IPS-NIHi7 (cell line): ENCODE measurements around the gene PCSK5.
"Not testable (repeated sequence)": the region's sequence is repeated elsewhere in the genome, so short reads cannot be mapped to it uniquely, and the experiment has no call there.

Experiments
- DNase-seq: peaks from one replicate; pipeline ENCODE4 v3.0.0; 2012; ENCODE audit warnings: mixed read lengths; ENCODE audit errors: extremely low spot score

PCSK5 gene

DNA sequence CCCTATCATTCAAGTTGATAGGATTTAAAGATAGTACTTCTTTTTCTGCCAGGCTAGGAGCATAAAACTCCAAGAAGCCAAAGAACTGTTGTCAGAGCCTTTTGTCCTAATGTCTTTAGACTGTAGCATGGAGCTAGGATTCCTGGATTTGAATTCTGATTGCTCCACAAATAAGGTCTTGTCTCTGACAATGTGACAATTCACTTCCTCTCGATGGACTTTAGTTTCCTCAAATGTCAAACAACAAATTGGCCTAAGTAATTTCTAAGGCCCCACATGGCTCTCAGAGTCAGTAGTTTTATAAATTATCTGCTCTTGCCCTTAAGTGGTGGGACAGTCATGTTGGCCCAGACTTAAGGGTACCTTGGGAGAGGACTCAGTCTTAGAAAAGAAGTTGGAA lies 467.1 kb downstream of the PCSK5 start:
- no peak for DNase-seq

DNA sequence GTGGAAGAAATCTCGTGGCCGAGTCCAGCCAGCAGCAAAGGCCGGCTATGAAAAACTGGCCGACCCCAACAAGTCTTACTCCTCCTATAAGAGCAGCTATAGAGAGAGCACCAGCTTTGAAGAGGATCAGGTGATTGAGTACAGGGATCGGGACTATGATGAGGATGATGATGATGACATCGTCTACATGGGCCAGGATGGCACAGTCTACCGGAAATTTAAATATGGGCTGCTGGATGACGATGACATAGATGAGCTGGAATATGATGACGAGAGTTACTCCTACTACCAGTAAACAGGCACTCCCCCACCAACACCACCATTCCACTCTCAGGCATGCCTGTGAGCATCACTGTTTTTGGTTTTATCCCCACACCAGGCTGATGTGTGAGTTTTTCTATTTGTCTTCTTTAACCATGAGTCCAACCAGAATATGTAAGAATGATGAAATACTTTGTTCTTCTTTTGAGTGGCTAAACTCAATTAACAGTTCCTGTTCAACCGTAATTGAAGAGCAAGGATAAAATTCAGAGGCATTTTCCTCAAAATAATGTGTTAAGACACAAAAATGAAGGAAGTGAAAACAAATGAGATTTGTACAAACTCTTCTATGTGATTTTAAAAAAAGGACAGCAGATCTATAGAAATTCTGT lies 468.3 kb downstream of the PCSK5 start:
- DNase-seq: no peak

DNA sequence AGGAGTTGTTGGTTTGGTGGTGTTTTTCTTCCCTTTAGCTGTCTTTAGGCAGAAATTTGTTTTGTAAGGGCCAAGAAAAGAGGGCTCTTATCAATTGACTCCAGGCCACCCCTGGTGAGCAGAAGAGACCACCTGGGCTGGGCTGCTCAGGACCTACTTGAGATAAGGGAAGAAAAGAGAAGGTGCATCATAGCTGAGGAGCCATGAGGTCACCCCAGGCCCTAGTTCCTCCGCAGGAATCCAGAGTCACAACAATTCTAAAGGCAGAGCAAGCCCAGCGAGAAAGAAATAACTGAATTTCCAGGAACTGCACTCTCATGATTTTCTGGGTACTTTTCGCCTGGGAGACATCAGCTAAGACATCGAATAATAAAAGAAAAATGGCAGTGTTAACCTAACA lies 468.9 kb downstream of the PCSK5 start:
- no peak for DNase-seq

DNA sequence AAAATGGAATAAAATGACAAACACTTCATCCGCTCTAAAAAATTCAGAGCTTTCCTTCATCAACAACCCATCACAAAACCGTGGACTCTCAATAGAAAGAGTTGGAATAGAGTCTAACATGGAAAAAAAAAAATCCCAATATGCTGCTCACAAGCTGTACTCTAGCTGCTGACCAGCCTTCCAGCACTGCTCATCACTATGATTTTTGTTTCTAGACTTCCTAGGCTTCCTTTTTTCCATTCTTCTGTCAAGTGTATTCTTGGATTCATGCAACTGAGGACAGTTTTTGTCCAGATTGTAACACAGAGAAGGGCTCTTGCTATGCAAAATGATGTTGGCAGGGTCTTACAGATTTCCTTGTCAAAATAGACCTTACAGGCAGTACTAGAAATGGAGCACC lies 469.3 kb downstream of the PCSK5 start:
- DNase-seq: no peak

DNA sequence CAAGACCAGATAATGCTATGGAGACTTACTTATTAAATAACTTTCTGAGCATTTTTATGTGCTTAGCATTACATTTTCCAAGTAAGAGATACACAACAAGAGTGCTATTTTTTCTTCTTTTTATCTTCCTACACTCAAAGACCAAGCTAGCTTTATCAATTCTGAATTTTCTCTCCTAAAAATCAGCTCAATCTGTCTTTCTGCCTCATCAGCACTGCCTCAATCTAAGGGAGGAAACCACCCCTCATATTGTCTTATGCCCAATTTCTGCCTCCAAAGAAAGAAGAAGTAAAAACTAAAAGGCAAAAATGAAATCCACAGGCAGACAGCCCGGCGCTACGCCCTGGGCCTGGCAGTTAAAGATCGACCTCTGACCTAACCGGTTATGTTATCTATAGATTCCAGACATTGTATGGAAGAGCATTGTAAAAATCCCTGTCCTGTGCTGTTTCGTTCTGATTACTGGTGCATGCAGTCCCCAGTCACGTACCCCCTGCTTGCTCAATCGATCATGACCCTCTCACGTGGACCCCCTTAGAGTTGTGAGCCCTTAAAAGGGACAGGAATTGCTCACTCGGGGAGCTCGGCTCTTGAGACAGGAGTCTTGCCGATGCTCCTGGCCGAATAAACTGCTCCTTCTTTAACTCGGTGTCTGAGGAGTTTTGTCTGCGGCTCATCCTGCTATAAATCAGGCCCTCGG lies 472.0 kb downstream of the PCSK5 start:
- DNase-seq: not testable (repeated sequence)

DNA sequence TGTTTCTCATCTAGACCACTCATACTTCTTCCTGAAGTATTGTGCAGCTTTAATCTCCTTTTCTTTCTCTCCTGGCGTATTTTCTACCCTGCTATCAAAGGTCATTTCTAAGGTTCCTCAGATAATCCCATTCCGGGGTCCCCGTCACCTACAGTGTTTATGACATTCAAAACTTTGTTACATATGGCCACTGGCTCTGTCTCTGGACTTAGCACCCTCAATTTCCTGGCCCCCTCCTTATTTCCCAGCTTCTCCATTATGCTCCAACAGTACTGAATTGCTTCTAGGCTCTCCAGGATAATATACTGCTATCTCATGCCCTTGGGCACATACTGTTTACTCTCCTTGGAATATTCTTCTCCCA lies 472.5 kb downstream of the PCSK5 start:
- no peak for DNase-seq

DNA sequence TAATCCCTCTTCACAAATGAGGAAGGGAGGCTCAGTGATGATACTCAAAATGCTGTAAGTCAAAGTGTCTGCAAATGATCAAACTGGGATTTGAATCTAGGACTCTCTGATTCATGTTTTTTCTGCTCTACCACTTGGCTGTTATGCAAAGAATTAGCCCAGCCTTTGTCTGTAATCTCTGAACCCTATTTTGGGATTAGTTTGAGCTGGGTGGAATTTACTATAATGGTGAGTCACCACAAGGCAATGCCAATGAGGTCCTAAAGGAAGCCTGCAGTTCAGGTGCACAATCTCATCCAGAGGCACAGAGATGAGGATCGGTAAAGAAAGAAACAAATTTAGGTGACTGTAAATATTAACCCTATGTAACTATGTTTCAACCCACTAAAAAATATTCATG lies 474.6 kb downstream of the PCSK5 start:
- peak; percentile 13 for DNase-seq

DNA sequence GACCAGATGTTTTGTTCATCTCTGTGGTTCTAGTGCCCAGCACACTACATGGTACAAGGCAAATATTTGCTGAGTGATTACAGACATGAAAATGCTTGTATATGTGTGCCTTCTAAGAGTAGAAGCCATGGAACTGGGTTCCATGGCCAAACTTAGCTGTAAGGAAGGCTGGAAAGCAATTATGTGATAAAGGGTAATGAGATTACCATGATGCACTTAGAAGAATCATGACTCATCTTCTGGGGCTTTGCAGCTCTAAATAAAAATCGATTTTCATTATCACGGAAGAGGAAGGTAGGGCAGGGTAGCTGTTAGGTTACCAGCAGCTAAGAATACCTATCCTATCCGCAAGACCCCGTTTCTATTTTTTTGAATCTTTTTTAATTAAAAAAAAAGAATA lies 475.8 kb downstream of the PCSK5 start:
- no peak for DNase-seq

DNA sequence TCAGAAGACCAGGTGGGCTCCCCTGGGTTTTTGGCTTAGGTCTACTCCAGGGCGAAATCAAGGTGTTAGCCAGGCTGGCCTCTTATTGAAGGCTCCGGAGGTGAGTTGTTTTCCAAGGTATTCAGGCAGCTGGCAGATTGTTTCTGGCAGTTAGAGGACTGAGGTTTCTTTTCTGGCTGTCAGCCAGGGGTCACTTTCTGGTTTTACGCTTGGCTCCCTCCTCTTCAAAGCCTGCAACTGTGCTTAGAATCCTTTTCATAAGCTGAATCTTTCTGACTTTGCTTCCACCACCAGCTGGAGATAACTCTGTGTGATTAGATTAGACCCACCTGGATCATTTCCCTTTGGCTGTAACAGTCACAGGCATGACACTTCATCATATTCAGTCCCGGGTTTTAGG lies 479.1 kb downstream of the PCSK5 start:
- no peak for DNase-seq

DNA sequence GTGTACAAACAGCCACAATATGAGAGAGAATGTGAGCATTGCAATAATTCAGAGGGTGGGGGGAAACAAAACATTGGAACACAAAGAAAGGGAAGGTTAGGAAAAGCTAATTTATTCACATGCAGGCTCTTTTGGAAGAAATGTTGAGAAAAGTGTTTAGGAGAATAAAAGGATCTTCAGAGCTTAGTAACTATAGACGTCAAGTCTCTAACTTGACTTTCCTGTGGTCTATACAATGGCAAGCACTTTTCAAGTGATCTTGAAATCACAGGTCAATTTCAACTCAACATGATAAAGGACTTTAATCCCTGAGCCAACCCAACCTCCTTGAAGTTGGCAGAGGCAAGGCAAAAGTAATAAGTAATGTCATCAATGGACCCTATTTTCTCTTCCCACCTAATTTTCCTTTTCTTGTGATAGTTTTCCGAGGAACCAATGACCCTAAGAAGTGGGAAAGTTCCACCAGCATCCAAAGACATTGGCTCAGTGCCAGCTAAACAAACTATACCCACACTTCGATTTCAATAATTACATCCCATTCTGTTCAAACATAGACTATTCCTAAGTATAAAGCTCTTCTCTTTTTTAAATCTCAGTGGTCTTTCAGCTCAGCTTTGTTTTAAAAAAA lies 480.0 kb downstream of the PCSK5 start:
- DNase-seq: no peak

DNA sequence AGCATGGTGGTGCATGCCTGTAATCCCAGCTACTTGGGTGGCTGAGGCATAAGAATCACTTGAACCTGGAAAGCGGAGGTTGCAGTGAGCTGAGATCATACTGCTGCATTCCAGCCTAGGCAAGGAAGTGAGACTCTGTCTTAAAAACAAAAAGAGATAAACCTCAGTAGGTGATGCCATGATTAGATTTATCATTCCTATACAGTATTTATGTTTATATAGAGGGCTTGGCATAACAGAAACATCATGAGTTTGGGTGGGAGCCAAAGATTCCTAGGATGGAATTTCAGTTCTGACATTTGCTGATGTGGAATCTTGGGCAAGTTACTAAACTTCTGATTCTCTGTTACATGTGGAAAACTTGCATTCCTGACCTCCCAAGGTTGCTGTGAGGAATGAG lies 481.4 kb downstream of the PCSK5 start:
- DNase-seq: no peak

DNA sequence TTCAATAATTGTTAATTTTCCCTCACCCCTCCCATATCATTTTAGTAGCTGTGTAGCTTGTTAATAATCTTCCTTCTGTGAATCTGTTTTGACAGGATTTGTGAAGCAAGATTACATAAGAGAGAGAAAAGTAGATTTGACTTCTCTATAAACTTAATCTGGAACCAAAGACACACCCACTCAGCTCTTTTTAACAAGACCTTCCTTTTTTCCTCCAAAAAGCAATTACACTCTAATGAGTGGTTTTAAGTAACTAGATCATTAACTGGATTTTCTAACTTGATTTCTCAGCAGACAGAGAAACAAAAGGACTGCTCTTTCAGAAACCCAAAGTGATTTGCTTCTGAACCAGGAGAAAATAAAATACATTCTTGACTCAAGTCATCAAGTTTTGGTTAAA lies 481.9 kb downstream of the PCSK5 start:
- DNase-seq: no peak

DNA sequence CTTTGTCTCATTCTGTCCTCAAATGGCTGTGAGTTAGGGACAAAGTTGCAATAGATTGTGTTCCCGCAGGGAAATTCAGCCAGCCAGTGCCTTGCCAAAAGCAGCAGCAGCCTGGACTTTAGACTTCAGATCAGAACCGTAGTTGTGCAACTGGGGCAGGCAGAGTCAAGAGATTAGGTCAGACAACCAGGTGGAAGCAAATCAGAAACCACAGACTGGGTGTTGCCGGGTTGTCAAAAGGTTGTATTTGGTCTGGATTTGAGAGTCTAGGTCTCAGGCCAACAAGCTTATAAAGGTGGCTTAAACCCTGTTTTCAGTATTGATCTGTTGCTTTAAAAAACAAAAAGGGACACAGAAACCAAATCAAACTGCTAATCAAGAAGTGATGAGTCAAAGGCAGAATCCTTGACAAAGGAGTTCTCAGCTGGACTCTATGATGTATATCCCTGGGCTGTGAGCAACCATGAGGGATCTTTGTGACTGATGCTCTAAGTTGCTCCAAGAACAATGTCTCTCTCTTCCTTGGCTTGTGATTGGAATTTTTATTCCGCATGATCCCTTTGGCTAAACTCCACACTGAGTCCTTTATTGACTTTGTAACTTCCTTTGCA lies 482.8 kb downstream of the PCSK5 start:
- DNase-seq: no peak

DNA sequence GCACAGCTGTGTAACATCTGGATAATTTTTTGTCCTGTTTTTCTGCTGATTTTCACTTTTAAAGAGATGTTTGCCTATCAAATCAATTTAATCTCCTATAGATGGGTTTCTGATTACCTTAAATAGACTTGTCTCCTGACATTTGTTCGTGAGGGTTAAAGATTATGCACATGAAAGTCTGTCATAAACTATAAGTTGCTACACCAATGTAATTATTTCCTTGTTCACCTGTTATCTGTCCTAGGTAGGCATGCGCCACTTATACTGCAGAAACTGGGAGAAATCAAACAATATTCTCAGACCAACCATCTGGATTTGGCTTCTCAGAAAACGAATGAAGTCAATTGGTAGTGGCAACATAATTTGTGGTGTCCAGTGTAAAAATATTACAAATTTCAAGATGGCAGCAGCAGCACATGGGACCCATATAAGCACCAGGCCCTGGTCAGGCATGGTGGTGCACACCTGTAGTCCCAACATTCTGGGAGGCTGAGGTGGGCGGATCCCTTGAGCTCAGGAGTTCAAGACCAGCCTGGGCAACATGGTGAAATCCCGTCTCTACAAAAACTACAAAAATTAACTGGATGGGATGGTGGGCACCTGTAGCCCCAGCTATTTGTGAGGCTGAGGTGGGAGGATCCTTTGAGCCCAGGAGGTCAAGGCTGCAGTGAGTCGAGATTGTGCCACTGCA lies 483.5 kb downstream of the PCSK5 start:
- no peak for DNase-seq

DNA sequence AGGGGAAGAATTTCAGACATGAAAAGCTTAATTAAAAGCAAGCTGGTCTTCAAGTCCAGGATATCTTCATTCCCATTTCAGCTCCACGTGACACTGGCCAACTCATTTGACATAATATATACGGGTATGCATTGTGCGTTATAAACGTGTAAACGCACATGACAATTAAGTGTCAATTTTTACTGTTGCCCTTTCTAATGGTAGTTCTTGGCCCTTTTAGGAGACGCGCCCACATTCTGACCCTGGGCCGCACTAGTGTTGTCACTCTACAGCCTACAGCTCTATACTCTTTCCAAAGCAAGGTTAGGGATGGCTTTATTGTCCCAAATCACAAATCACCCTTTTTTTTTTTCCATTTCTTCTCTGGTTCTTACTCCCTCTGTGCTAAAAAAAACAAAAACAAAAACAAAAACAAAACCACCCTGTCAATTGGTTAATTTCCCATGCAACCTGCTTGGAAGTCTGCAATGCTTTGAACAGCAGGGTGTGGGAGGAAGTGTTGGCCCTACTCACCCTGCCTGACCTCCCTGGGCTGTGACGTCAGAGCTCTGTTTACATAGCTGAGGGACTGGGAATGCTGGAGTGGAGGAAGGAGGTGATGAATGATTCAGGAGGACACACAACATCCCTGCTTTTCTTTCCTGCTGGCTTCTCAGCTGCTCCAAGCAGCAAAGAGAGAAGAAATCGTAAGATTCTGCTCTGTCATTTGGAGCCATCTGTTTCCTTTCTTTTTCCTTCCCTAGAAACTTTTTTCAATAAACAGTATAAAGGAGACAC lies 484.5 kb downstream of the PCSK5 start:
- DNase-seq: peak; percentile 71

DNA sequence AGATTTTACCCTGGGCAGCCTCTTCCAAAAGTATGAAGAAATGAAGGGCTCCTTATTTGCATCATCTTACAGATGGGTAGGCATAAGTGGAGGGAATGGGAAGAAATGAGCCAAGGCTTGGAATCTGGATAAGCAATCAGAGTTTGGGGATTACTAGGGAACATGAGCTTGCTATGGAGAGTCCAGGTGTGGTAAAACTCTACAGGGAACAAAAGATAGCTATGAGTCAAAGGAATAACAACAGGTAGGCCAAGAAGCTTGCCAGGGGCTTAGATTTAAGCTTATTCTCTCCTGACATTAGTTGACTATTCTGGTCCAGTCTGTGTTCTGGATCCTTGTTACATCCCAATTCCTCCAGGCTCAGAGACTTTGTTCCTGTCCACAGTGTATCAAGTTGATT lies 487.3 kb downstream of the PCSK5 start:
- no peak for DNase-seq

DNA sequence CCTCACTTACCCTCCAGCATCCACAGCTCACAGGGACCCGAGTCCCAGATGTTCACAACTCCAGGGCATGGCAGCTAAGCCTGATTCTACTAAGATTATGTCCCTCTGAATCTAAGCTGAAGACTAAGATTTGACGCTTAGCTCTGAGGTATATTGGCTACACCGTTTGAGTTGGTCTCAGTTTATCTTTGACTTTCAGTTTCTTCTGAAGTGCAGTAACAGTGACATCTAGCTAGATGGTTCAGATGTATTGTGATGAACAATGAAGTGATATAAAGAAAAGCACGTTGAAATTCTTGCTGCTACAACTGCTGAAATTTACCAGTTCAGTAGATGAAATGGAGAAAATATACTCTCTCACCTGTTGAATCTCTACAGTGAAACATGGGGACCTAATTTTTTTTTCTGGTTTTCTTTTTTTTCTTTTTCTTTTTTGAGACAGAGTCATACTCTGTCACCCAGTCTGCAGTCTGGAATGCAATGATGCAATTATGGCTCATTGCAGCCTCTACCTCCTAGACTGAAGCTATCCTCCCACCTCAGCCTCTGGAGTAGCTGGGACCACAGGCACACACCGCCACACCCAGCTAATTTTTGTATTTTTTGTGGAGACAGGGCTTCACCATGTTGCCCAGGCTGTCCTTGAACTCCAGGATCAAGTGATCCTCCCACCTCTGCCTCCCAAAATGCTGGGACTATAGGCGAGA lies 488.0 kb downstream of the PCSK5 start:
- DNase-seq: no peak

DNA sequence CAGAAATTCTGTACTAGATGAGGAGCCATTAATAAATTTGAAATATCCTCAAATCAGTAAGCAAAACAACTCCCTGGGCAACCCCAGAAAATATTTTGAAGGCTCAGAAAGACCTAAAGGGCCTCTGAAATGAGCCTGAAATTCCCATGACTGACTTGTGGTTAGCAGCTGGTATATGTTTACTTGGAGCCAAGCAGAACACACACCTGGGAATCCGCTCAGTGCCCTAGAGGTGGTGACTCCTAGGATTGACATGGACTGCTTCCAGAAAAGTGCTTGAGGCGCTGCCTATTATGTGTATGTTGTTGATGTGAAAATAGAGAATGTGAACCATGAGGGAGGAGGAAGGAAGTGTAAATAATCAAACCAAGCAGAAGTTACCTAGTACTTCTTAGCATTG lies 489.0 kb downstream of the PCSK5 start:
- DNase-seq: no peak

DNA sequence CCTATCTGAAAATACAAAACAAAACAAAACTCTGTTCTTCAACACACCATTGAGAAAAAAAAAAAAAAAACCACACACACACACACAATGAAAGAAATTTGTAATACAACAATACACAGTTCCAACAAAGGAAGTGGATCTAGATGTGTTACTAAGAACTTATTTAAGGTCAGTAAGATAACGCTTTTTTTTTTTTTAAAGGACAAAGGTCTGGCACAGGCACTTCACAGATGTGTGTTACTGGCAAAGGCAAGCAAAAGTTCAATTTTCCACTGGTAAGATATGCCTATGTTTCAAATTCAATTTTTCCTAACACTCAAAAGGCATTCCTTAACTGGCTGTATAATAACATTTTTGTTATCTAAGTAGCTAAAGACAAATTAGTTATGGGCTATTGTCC lies 500.2 kb downstream of the PCSK5 start:
- DNase-seq: no peak

DNA sequence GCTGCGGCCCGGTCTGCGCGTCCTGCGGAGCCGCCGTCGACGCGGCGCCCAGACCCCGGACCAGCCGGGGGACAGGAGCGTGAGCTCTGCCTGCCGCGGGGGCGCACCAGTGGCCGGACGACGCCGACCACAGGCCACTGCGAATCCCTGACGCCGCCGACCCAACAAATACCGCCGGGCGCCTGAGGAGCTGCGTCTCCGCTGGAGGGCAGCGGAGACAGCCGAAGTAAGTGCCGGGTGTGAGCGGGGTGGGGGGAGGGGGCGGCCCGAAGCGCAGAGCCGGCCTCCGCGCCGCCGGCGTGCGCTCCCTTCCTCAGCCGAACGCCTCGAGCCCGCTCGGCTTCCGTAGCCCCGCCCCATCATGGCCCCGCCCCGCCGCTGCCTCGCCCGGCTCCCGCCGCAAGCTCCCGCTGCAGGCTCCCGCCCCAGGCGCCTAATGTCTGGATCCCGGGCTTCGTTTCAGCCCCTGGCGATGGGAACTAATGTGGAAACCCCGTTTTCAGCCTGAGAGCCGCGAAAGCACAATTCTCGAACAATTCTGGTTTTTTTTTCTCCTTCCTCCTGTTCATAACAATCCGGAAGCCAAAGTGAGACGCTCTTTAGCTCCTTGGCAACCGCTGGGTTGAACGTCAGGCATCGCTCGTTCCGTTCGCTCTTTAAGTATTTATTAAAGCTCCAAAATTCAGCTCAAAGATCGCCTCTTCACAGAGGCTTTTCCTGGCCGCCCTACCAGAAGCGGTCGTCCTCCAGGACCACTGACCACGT lies 503.9 kb downstream of the PCSK5 start, which contains the start of gene RFK:
RFK (minus strand) TSS at position 232 of the 765 bp plus-strand sequence. CDS start 255 bp downstream, outside the sequence.
- DNase-seq: peak; percentile 93
